ENCODE results near the gene C20orf141.

DNA sequence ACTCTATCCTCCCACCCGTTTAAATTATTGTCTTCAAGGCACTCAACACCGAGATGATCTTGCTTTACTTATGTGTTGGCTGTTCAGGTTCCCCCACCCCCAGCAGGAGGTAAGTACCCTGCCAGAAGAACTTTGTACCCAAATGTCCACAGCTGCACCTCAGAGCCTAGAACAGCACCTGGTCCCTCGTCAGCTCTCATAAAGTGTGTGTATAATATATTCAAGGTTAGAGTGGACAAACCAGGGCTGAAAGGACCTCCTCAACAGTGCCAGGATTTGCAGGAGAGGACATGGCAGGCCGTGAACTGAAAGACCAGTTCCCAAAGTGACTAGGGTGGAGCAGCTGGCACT is 8.5 kb upstream of the C20orf141 start:
- TF ChIP-seq, protein P1, sequence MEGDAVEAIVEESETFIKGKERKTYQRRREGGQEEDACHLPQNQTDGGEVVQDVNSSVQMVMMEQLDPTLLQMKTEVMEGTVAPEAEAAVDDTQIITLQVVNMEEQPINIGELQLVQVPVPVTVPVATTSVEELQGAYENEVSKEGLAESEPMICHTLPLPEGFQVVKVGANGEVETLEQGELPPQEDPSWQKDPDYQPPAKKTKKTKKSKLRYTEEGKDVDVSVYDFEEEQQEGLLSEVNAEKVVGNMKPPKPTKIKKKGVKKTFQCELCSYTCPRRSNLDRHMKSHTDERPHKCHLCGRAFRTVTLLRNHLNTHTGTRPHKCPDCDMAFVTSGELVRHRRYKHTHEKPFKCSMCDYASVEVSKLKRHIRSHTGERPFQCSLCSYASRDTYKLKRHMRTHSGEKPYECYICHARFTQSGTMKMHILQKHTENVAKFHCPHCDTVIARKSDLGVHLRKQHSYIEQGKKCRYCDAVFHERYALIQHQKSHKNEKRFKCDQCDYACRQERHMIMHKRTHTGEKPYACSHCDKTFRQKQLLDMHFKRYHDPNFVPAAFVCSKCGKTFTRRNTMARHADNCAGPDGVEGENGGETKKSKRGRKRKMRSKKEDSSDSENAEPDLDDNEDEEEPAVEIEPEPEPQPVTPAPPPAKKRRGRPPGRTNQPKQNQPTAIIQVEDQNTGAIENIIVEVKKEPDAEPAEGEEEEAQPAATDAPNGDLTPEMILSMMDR (conservative IDR thresholded peaks at IDR 0.05; ENCODE audit: low read length) = no peak
- no peak for TF ChIP-seq EZH2phosphoT487 (IDR thresholded peaks at IDR 0.05; ENCODE audit: borderline replicate concordance)
